CD4-positive, alpha-beta memory T cell (primary cell): ENCODE results near the gene ZNF382. TPM values are rescaled to one million over a fixed set of nuclear protein-coding genes. Genes with fewer than 3 reads are reported as not detected.
A peak's percentile ranks its signal among the peaks of the same experiment; 100 is the strongest.
"Not testable (repeated sequence)": the region's sequence is repeated elsewhere in the genome, so short reads cannot be mapped to it uniquely, and the experiment has no call there.

ENCODE experiments used
- CTCF ChIA-PET: fragments of 350-600 bp; sonication (Branson Sonifier 250); formaldehyde crosslinking; loops from one replicate; lab custom pipeline; 2021; ENCODE audit warnings: inconsistent platforms; ENCODE audit not compliant: partially characterized antibody; lab: Charles Lee
- POLR2A ChIA-PET: fragments of 350-600 bp; sonication (Branson Sonifier 250); formaldehyde crosslinking; loops from one replicate; lab custom pipeline; 2021; ENCODE audit not compliant: partially characterized antibody; lab: Charles Lee
- DNase-seq, 5 donors: peaks; one replicate each; pipeline versions ENCODE4 v3.0.0 to v3.0.0-alpha.2; 2020 to 2022; ENCODE audit warnings: mixed read lengths in 1 of 5
- H3K27ac ChIP-seq: one replicate; pipeline ENCODE4 v1.7.0; 2013; ENCODE audit warnings: low read depth, low read length
- H3K27me3 ChIP-seq: 2 replicates; pipeline ENCODE4 v1.7.0; 2013; ENCODE audit warnings: mild to moderate bottlenecking, low read length, moderate library complexity; ENCODE audit not compliant: insufficient read depth
- H3K36me3 ChIP-seq: 2 replicates; pipeline ENCODE4 v1.7.0; 2013; ENCODE audit warnings: mild to moderate bottlenecking, low read length, moderate library complexity; ENCODE audit not compliant: insufficient read depth
- H3K4me1 ChIP-seq: 2 replicates; pipeline ENCODE4 v1.7.0; 2013; ENCODE audit warnings: mild to moderate bottlenecking, low read length, moderate library complexity; ENCODE audit not compliant: insufficient read depth
- H3K4me3 ChIP-seq, 2 donors: one replicate each; pipeline ENCODE4 v1.7.0; 2013; ENCODE audit warnings: low read length in 2 of 2, mild to moderate bottlenecking in 1 of 2
- H3K9me3 ChIP-seq, 2 donors: one replicate each; pipeline ENCODE4 v1.7.0; 2013; ENCODE audit warnings: low read length in 2 of 2, control low read depth in 1 of 2; ENCODE audit not compliant: control insufficient read depth in 1 of 2
- H3K27ac Mint-ChIP-seq, 7 donors: one replicate each; pipeline ENCODE4 v1.8.0; 2020 to 2021; ENCODE audit warnings: mixed read lengths in 7 of 7, mild to moderate bottlenecking in 6 of 7, inconsistent platforms in 3 of 7, moderate library complexity in 3 of 7
- H3K27me3 Mint-ChIP-seq, 2 donors: one replicate each; pipeline ENCODE4 v1.8.0; 2020 to 2021; ENCODE audit warnings: mixed read lengths in 2 of 2
- H3K36me3 Mint-ChIP-seq, 2 donors: one replicate each; pipeline ENCODE4 v1.8.0; 2020 to 2021; ENCODE audit warnings: mixed read lengths in 2 of 2, inconsistent platforms in 1 of 2, mild to moderate bottlenecking in 1 of 2
- H3K4me1 Mint-ChIP-seq, 4 donors: one replicate each; pipeline ENCODE4 v1.8.0; 2020 to 2021; ENCODE audit warnings: mixed read lengths in 4 of 4, mild to moderate bottlenecking in 1 of 4
- H3K4me3 Mint-ChIP-seq, 8 donors: one replicate each; pipeline ENCODE4 v1.8.0; 2020 to 2021; ENCODE audit warnings: mixed read lengths in 8 of 8, mild to moderate bottlenecking in 7 of 8, moderate library complexity in 6 of 8, inconsistent platforms in 3 of 8
- H3K9me3 Mint-ChIP-seq, 8 donors: one replicate each; pipeline ENCODE4 v1.8.0; 2020 to 2021; ENCODE audit warnings: mixed read lengths in 8 of 8, mild to moderate bottlenecking in 5 of 8, inconsistent platforms in 3 of 8, moderate library complexity in 1 of 8
- intact Hi-C: fragments of 100-400 bp; cut with micrococcal nuclease; formaldehyde crosslinking; loops from one replicate; pipeline ENCODE4 v1.15.1; 2023
- polyA plus RNA-seq, 2 donors: library from polyadenylated mRNA; unstranded; fragments of 300-500 nt; fragmentation: Illumina TruSeq; gene quantifications; one replicate each; pipeline ENCODE4 v1.2.3, GENCODE V29; 2021
- total RNA-seq, 2 experiments: library from RNA; stranded (reverse); gene quantifications; one replicate each; pipeline ENCODE4 v1.2.3, GENCODE V29; 2021

ZNF382 gene
- total and polyA plus RNA-seq, 4 experiments from 2014 or later: 3.1 to 21.9 (median 16.4) TPM

- Histone ChIP-seq H3K9me3 (no peaks in the 10 kb centered on the region), H3K4me3 (no peak overlapping the region), H3K27ac (no peak overlapping the region), H3K4me1 (peaks cover 22% of the 10 kb centered on the region), H3K27me3 (no peaks in the 10 kb centered on the region), H3K36me3 (peaks cover 8% of the 10 kb centered on the region)
- peaks cover 25 to 39% (median 32%) of the 10 kb centered on the region in 4 donors for H3K4me1 Mint-ChIP-seq
- intact Hi-C loops: loop anchor here (10.0 kb wide), 1 partner anchor 90 kb away; the partner anchor contains the start of gene ZNF461
- peak overlapping the region in 6 of 7 donors; percentile 33 to 95 (median 64) for H3K27ac Mint-ChIP-seq
- H3K4me3 Mint-ChIP-seq: peak overlapping the region; percentile 22 to 98 (median 92)
- POLR2A ChIA-PET: interaction anchor here (2.9 kb wide), 1 partner anchor 30 kb away, joined by 40 read pairs; the partner anchor contains the start of gene ZNF382
- CTCF ChIA-PET: no interaction called here
- H3K27me3 Mint-ChIP-seq: no peaks in the 10 kb centered on the region
- H3K36me3 Mint-ChIP-seq: peaks cover 40 to 53% of the 10 kb centered on the region in 2 donors
- DNase-seq: no peak
- peaks cover 0 to 17% (median 2%) of the 10 kb centered on the region in 8 donors for H3K9me3 Mint-ChIP-seq
Measured at GRCh38 chr19:36574741-36575140, 30.4 kb upstream of the ZNF382 start.

GRCh38 chr19:36577271-36577996 is 27.7 kb upstream of the ZNF382 start:
- ChIA-PET CTCF (no interaction called here), POLR2A (no interaction called here)
- no peaks in the 10 kb centered on the region for H3K27me3 ChIP-seq
- peaks cover 13% of the 10 kb centered on the region for H3K4me1 ChIP-seq
- no peak overlapping the region for H3K4me3 ChIP-seq
- peaks cover 0 to 11% of the 10 kb centered on the region in 2 donors for H3K9me3 ChIP-seq
- no peaks in the 10 kb centered on the region for H3K27me3 Mint-ChIP-seq
- H3K36me3 ChIP-seq: peaks cover 9% of the 10 kb centered on the region
- H3K27ac ChIP-seq: no peak overlapping the region
- H3K4me1 Mint-ChIP-seq: peaks cover 16 to 27% (median 21%) of the 10 kb centered on the region in 4 donors
- H3K4me3 Mint-ChIP-seq: no peak overlapping the region
- intact Hi-C loops: loop anchor here (10.0 kb wide), 1 partner anchor 87 kb away; the partner anchor contains the start of gene ZNF461
- H3K27ac Mint-ChIP-seq: no peak overlapping the region
- H3K9me3 Mint-ChIP-seq: peaks cover 0 to 25% (median 15%) of the 10 kb centered on the region in 8 donors
- DNase-seq: no peak
- peaks cover 49 to 60% of the 10 kb centered on the region in 2 donors for H3K36me3 Mint-ChIP-seq

- Mint-ChIP-seq H3K9me3 (peaks cover 0 to 36% (median 21%) of the 10 kb centered on the region in 8 donors), H3K4me1 (peaks cover 6 to 9% (median 8%) of the 10 kb centered on the region in 4 donors), H3K27me3 (no peaks in the 10 kb centered on the region), H3K36me3 (peaks cover 55 to 65% of the 10 kb centered on the region in 2 donors), H3K4me3 (no peak overlapping the region), H3K27ac (no peak overlapping the region)
- CTCF ChIA-PET: interaction anchor here (1.5 kb wide), 1 partner anchor 26 kb away, joined by 3 read pairs; the partner anchor contains the start of gene ZNF382
- Histone ChIP-seq H3K27ac (no peak overlapping the region), H3K4me1 (peaks cover 5% of the 10 kb centered on the region), H3K4me3 (no peak overlapping the region), H3K27me3 (no peaks in the 10 kb centered on the region), H3K36me3 (peaks cover 9% of the 10 kb centered on the region), H3K9me3 (peaks cover 0 to 11% of the 10 kb centered on the region in 2 donors)
- POLR2A ChIA-PET: no interaction called here
- intact Hi-C loops: loop anchor here (10.0 kb wide), 1 partner anchor 86 kb away; the partner anchor contains the start of gene ZNF461
- DNase-seq: no peak
Measured at GRCh38 chr19:36579255-36579654, 25.9 kb upstream of the ZNF382 start.

- Mint-ChIP-seq H3K27ac (peak overlapping the region in 3 of 7 donors; percentile 6 to 98 (median 82)), H3K36me3 (peaks cover 14 to 25% of the 10 kb centered on the region in 2 donors), H3K9me3 (peaks cover 0 to 20% (median 3%) of the 10 kb centered on the region in 8 donors), H3K4me1 (peaks cover 17 to 33% (median 23%) of the 10 kb centered on the region in 4 donors)
- CTCF ChIA-PET, POLR2A ChIA-PET, H3K36me3 ChIP-seq, H3K27me3 ChIP-seq, H3K9me3 ChIP-seq, H3K27me3 Mint-ChIP-seq, DNase-seq, H3K27ac ChIP-seq, H3K4me3 ChIP-seq, H3K4me3 Mint-ChIP-seq: not testable (repeated sequence)
- intact Hi-C loops: loop anchor here (10.0 kb wide), 2 partner anchors 172 to 388 kb away; partner anchors contain the start of genes ZNF146, ZNF565 and ZNF850
- peaks cover 16% of the 10 kb centered on the region for H3K4me1 ChIP-seq
Measured at GRCh38 chr19:36602681-36603080, 2.4 kb upstream of the ZNF382 start.

- Histone ChIP-seq H3K4me1 (peaks cover 16% of the 10 kb centered on the region), H3K36me3 (no peaks in the 10 kb centered on the region), H3K9me3 (no peaks in the 10 kb centered on the region), H3K4me3 (peak overlapping the region; percentile 32 to 85), H3K27me3 (no peaks in the 10 kb centered on the region), H3K27ac (peak overlapping the region; percentile 91)
- peaks cover 29 to 35% of the 10 kb centered on the region in 2 donors for H3K36me3 Mint-ChIP-seq
- CTCF ChIA-PET: interaction anchor here (0.9 to 1.5 kb wide), 2 partner anchors 25 to 76 kb away, joined by 3 to 8 read pairs; partner anchors contain the start of gene ZNF260
- DNase-seq: peak; percentile 78 to 94 (median 85)
- peak overlapping the region; percentile 82 to 98 (median 92) for H3K27ac Mint-ChIP-seq
- H3K27me3 Mint-ChIP-seq: peaks cover 0 to 1% of the 10 kb centered on the region in 2 donors
- peak overlapping the region; percentile 90 to 99 (median 96) for H3K4me3 Mint-ChIP-seq
- POLR2A ChIA-PET: interaction anchor here (0.6 to 2.6 kb wide), 26 partner anchors 8 to 902 kb away, joined by 3 to 40 read pairs (median 5); partner anchors contain the start of genes ZFP14, ZNF146, ZNF260 and ZNF345
- intact Hi-C loops: loop anchor here (1.0 to 10.0 kb wide), 11 partner anchors 32 to 474 kb away; partner anchors contain the start of genes ZNF146, ZNF260, ZNF420 and ZNF461
- H3K9me3 Mint-ChIP-seq: peaks cover 0 to 23% (median 5%) of the 10 kb centered on the region in 8 donors
- H3K4me1 Mint-ChIP-seq: peaks cover 17 to 33% (median 23%) of the 10 kb centered on the region in 4 donors
Measured at GRCh38 chr19:36604656-36605100, 435 bp upstream of the ZNF382 start.

- H3K27ac ChIP-seq: peak overlapping the region; percentile 91
- H3K4me1 ChIP-seq: peaks cover 16% of the 10 kb centered on the region
- no peaks in the 10 kb centered on the region for H3K27me3 ChIP-seq
- H3K36me3 ChIP-seq: no peaks in the 10 kb centered on the region
- ChIA-PET POLR2A (interaction anchor here (0.7 to 2.6 kb wide), 21 partner anchors 9 to 901 kb away, joined by 3 to 40 read pairs (median 6); partner anchors contain the start of genes ZFP14, ZNF146, ZNF260 and ZNF345), CTCF (interaction anchor here (1.5 kb wide), 1 partner anchor 78 kb away, joined by 8 read pairs; the partner anchor contains the start of gene ZNF260)
- peak overlapping the region; percentile 90 to 99 (median 96) for H3K4me3 Mint-ChIP-seq
- peak overlapping the region; percentile 32 to 85 for H3K4me3 ChIP-seq
- no peak for DNase-seq
- peak overlapping the region; percentile 82 to 98 (median 92) for H3K27ac Mint-ChIP-seq
- H3K4me1 Mint-ChIP-seq: peaks cover 17 to 33% (median 23%) of the 10 kb centered on the region in 4 donors
- H3K9me3 ChIP-seq: no peaks in the 10 kb centered on the region
- H3K9me3 Mint-ChIP-seq: peaks cover 0 to 26% (median 8%) of the 10 kb centered on the region in 8 donors
- intact Hi-C loops: loop anchor here (1.0 to 10.0 kb wide), 9 partner anchors 33 to 473 kb away; partner anchors contain the start of genes ZNF146, ZNF260, ZNF420 and ZNF461
- peaks cover 0 to 1% of the 10 kb centered on the region in 2 donors for H3K27me3 Mint-ChIP-seq
- H3K36me3 Mint-ChIP-seq: peaks cover 42 to 43% of the 10 kb centered on the region in 2 donors
Measured at GRCh38 chr19:36605877-36606478, 865 bp downstream of the ZNF382 start.
